ENCODE data around the gene FCHO1.

The FCHO1 gene

GRCh38 chr19:17805427-17805826, 54.1 kb downstream of the FCHO1 start:
- Histone ChIP-seq H3K4me1 (ENCODE audit: insufficient read depth, low read length) (peaks cover 6% of the 10 kb centered on the region; the same call in 1 of the 2 replicates), H3K27me3 (ENCODE audit: insufficient read depth, low read length, poor library complexity) (peaks cover 10% of the 10 kb centered on the region), H3K27ac (ENCODE audit: low read length) (no peak overlapping the region), H3K9ac (ENCODE audit: low read depth, low read length) (no peak overlapping the region), H3K9me3 (ENCODE audit: insufficient read depth, low read length, severe bottlenecking) (no peaks in the 10 kb centered on the region), H4K20me1 (ENCODE audit: insufficient read depth, low read length) (no peaks in the 10 kb centered on the region), H3K79me2 (ENCODE audit: insufficient read depth, low read length) (no peaks in the 10 kb centered on the region), H2AFZ (ENCODE audit: low read depth, low read length) (no peak overlapping the region), H3K4me3 (ENCODE audit: low read depth in 1 of 2, low read length in 2 of 2) (no peak overlapping the region), H3K36me3 (ENCODE audit: insufficient read depth, low read length) (no peaks in the 10 kb centered on the region), H3K4me2 (ENCODE audit: insufficient read depth, low read length) (no peak overlapping the region)
- ATAC-seq (ENCODE audit: insufficient read depth, low read depth) (no peak), DNase-seq (no peak)
- no peak for TF ChIP-seq CTCF (IDR thresholded peaks at IDR 0.05; ENCODE audit: borderline replicate concordance, extremely low read depth, low read length, poor library complexity, severe bottlenecking)
- no peak for TF ChIP-seq EZH2 (IDR thresholded peaks at IDR 0.05; ENCODE audit: borderline replicate concordance, low read depth, low read length, severe bottlenecking)

- no peak overlapping the region for H2AFZ ChIP-seq (ENCODE audit: low read depth, low read length)
- no peaks in the 10 kb centered on the region for H3K9me3 ChIP-seq (ENCODE audit: insufficient read depth, low read length, severe bottlenecking)
- no peak overlapping the region for H3K4me3 ChIP-seq (ENCODE audit: low read depth in 1 of 2, low read length in 2 of 2)
- no peak overlapping the region for H3K9ac ChIP-seq (ENCODE audit: low read depth, low read length)
- no peaks in the 10 kb centered on the region for H3K36me3 ChIP-seq (ENCODE audit: insufficient read depth, low read length)
- H4K20me1 ChIP-seq (ENCODE audit: insufficient read depth, low read length) = no peaks in the 10 kb centered on the region
- H3K79me2 ChIP-seq (ENCODE audit: insufficient read depth, low read length) = no peaks in the 10 kb centered on the region
- DNase-seq (no peak), ATAC-seq (ENCODE audit: insufficient read depth, low read depth) (no peak)
- peaks cover 6% of the 10 kb centered on the region; the same call in 1 of the 2 replicates for H3K4me1 ChIP-seq (ENCODE audit: insufficient read depth, low read length)
- H3K27ac ChIP-seq (ENCODE audit: low read length) = no peak overlapping the region
- TF ChIP-seq CTCF (IDR thresholded peaks at IDR 0.05; ENCODE audit: borderline replicate concordance, extremely low read depth, low read length, poor library complexity, severe bottlenecking) = no peak
- no peak for TF ChIP-seq EZH2 (IDR thresholded peaks at IDR 0.05; ENCODE audit: borderline replicate concordance, low read depth, low read length, severe bottlenecking)
- H3K4me2 ChIP-seq (ENCODE audit: insufficient read depth, low read length) = no peak overlapping the region
- peaks cover 10% of the 10 kb centered on the region for H3K27me3 ChIP-seq (ENCODE audit: insufficient read depth, low read length, poor library complexity)
These were observed 55.7 kb downstream of the FCHO1 start for GRCh38 chr19:17806945-17807344.

GRCh38 chr19:17807731-17808316, 56.5 kb downstream of the FCHO1 start:
- H3K27me3 ChIP-seq (ENCODE audit: insufficient read depth, low read length, poor library complexity) = peaks cover 10% of the 10 kb centered on the region
- no peak for TF ChIP-seq EZH2 (IDR thresholded peaks at IDR 0.05; ENCODE audit: borderline replicate concordance, low read depth, low read length, severe bottlenecking)
- TF ChIP-seq CTCF (IDR thresholded peaks at IDR 0.05; ENCODE audit: borderline replicate concordance, extremely low read depth, low read length, poor library complexity, severe bottlenecking) = no peak
- ATAC-seq (ENCODE audit: insufficient read depth, low read depth) = peak; percentile 66; the same call in 2 of the 3 replicates

More at GRCh38 chr19:17807731-17808316, 56.5 kb downstream of the FCHO1 start:
- Histone ChIP-seq H3K4me1 (ENCODE audit: insufficient read depth, low read length) (peaks cover 6% of the 10 kb centered on the region; the same call in 1 of the 2 replicates), H2AFZ (ENCODE audit: low read depth, low read length) (no peak overlapping the region), H3K79me2 (ENCODE audit: insufficient read depth, low read length) (no peaks in the 10 kb centered on the region), H4K20me1 (ENCODE audit: insufficient read depth, low read length) (no peaks in the 10 kb centered on the region), H3K4me2 (ENCODE audit: insufficient read depth, low read length) (no peak overlapping the region), H3K9ac (ENCODE audit: low read depth, low read length) (no peak overlapping the region), H3K27ac (ENCODE audit: low read length) (no peak overlapping the region), H3K36me3 (ENCODE audit: insufficient read depth, low read length) (no peaks in the 10 kb centered on the region), H3K9me3 (ENCODE audit: insufficient read depth, low read length, severe bottlenecking) (no peaks in the 10 kb centered on the region), H3K4me3 (ENCODE audit: low read depth in 1 of 2, low read length in 2 of 2) (no peak overlapping the region)
- DNase-seq = peak; percentile 32
